Ovary (tissue), 9 donors: ENCODE measurements around the gene NMT2. TPM values are rescaled to one million over a fixed set of nuclear protein-coding genes. Genes with fewer than 3 reads are reported as not detected.

Experiments
- DNase-seq, 5 donors: peaks; one replicate each; pipeline ENCODE4 v3.0.0-alpha.2; 2019 to 2020
- H3K27ac ChIP-seq, 2 donors: fragments of 200-600 bp; one replicate each; pipeline versions ENCODE4 v1.5.1 to v1.8.0; 2019 to 2022
- H3K27me3 ChIP-seq: fragments of 200-600 bp; one replicate; pipeline ENCODE4 v1.8.0; 2022
- H3K36me3 ChIP-seq: fragments of 200-600 bp; sonication (generic); one replicate; pipeline ENCODE4 v1.5.1; 2019
- H3K4me1 ChIP-seq: one replicate; pipeline ENCODE4 v1.8.1; 2013; ENCODE audit warnings: mild to moderate bottlenecking, moderate library complexity; ENCODE audit not compliant: insufficient read depth
- H3K4me3 ChIP-seq: fragments of 200-600 bp; sonication (generic); one replicate; pipeline ENCODE4 v1.5.1; 2017
- H3K9me3 ChIP-seq, 2 donors: fragments of 200-600 bp in 1 of 2; sonication (generic) in 1 of 2; one replicate each; pipeline versions ENCODE4 v1.5.1 to v1.8.1; 2013 to 2019; ENCODE audit warnings: mild to moderate bottlenecking in 1 of 2, moderate library complexity in 1 of 2
- CTCF ChIP-seq, 3 donors: fragments of 450-650 bp in 2 of 3; fragments of 200-600 bp in 1 of 3; IDR thresholded peaks; one replicate each; pipeline versions ENCODE4 v1.5.1 to v1.8.0; 2016 to 2022; ENCODE audit warnings: antibody characterized with exemption in 3 of 3, mild to moderate bottlenecking in 1 of 3
- EP300 ChIP-seq: sonication (generic); formaldehyde crosslinking; IDR thresholded peaks from one replicate; pipeline ENCODE4 v1.6.1; 2017; ENCODE audit warnings: antibody characterized with exemption
- POLR2A ChIP-seq: fragments of 450-650 bp; IDR thresholded peaks from one replicate; pipeline ENCODE4 v1.6.1; 2017; ENCODE audit warnings: antibody characterized with exemption, mild to moderate bottlenecking, moderate library complexity
- WGBS, 3 donors: extraction: QIAGEN DNeasy Blood & Tissue Kit in 1 of 3; methylation state at CpG; one replicate each; pipeline versions ENCODE4 v1.1.5 to v1.1.7; 2013 to 2017; 5-methylcytosine and 5-hydroxymethylcytosine counted together
- intact Hi-C, 4 donors: fragments of 100-400 bp; cut with DNase I; formaldehyde crosslinking; loops; one replicate each; pipeline versions ENCODE4 v1.11.0 to v1.15.1; 2022 to 2023
- polyA plus RNA-seq, 2 donors: library from polyadenylated mRNA; stranded (reverse); fragments of 200-250 nt in 1 of 2; fragments of 350-450 nt in 1 of 2; fragmentation: Illumina TruSeq in 1 of 2; extraction: RNeasy Lipid Tissue Mini Kit (QIAGEN cat#74804) in 1 of 2; gene quantifications; one replicate each; pipeline ENCODE4 v1.2.3, GENCODE V29; 2013 to 2014
- total RNA-seq, 7 donors: library from RNA; depleted of rRNA in 2 of 7; stranded (reverse); fragments of >200 nt in 2 of 7; fragmentation: NEBNext Ultra II Directional in 3 of 7; extraction: Animal tissue kit (Norgen Biotek cat#: 25700) in 3 of 7; gene quantifications; one replicate each; pipeline versions ENCODE4 v1.1.0 to v1.2.4, GENCODE V29; 2016 to 2023
- donor health status: DM: no; HTN: no; CAD: no; lungs with moderate emphysema.
- donor health status: DM: no; HTN: no; CAD: no.
- donor health status: Bipolar disorder and iron deficiency.
- donor health status: DM: yes; HTN: yes; CAD: no.
- donor health status: DM: no; HTN: no; CAD: no.
- donor health status: DM: yes; HTN: yes; CAD: no.

Gene NMT2
- total and polyA plus RNA-seq, 9 donors = 11.5 to 30.3 (median 25.8) TPM

DNA sequence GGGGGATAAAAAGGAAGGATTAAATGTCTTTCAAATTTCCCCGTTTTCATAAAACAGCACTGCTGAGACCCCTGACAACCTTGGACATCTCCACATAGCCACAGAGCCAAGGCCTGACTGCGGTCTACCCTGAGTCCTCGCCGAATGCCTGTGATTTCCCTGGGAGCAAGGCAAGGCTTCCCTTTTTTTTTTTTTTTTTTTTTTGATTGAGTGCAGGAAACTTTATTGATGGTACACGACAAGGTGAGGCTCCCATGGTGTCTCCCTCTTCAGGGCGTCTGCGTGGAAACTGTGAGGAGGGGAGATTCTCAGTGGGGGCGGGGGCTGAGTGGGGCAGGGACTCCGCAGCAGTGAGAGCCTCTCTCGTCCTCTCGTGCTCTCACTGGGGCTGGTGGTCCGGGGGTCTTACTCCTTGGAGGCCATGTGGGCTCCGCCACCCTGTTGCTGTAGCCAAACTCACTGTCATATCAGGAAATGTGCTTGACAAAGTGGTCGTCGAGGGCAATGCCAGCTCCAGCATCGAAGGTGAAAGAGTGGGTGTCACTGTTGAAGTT lies 75.6 kb downstream of the NMT2 start:
- no peaks in the 10 kb centered on the region for H3K9me3 ChIP-seq
- intact Hi-C loops = loop anchor here in 2 of 4 donors (10.0 kb wide), 3 partner anchors 72 to 258 kb away; partner anchors contain the start of genes CDNF (in 1 of the 2), DCLRE1C (in 1 of the 2), HSPA14 (in 1 of the 2) and MEIG1 (in 1 of the 2)
- 88 to 91% (median 89%) methylated on average over 16 of the region's 16 CpGs for WGBS, 3 donors

DNA sequence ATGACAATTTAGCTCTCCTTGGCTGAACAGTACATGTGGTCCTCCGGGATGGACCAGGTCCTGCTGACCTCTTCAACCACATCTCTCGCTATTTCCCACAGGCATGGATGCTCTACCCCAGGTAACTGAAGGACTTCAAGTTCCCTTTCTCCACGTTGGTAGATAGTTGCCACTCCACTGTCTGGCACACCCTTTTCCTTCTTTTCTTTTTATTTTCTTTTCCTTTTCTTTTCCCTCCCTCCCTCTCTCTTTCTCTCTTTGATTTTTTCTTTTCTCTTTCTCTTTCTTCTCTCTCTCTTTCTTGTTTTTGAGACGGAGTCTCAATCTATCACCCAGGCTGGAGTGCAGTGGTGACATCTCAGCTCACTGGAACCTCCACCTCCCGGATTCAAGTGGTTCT lies 77.1 kb downstream of the NMT2 start:
- TF ChIP-seq CTCF (IDR thresholded peaks at IDR 0.05) = no peak
- no peak for TF ChIP-seq EP300
- no peak for TF ChIP-seq POLR2A
- H3K27me3 ChIP-seq = no peaks in the 10 kb centered on the region
- H3K4me1 ChIP-seq = peaks cover 2% of the 10 kb centered on the region
- no peak overlapping the region for H3K4me3 ChIP-seq
- no peak for DNase-seq
- no peaks in the 10 kb centered on the region for H3K9me3 ChIP-seq
- intact Hi-C loops = loop anchor here in 2 of 4 donors (10.0 kb wide), 3 partner anchors 73 to 257 kb away; partner anchors contain the start of genes CDNF (in 1 of the 2), DCLRE1C (in 1 of the 2), HSPA14 (in 1 of the 2) and MEIG1 (in 1 of the 2)
- no peaks in the 10 kb centered on the region for H3K36me3 ChIP-seq
- no peak overlapping the region for H3K27ac ChIP-seq
- WGBS, 3 donors = 80 to 81% (median 81%) methylated on average over 5 of the region's 5 CpGs

More for the DNA sequence above, 75.6 kb downstream of the NMT2 start:
- no peak for DNase-seq
- no peak overlapping the region for H3K27ac ChIP-seq
- H3K27me3 ChIP-seq = no peaks in the 10 kb centered on the region
- H3K4me1 ChIP-seq = peaks cover 4% of the 10 kb centered on the region
- H3K4me3 ChIP-seq = no peak overlapping the region
- no peaks in the 10 kb centered on the region for H3K36me3 ChIP-seq
- no peak for TF ChIP-seq POLR2A
- TF ChIP-seq EP300 = no peak
- TF ChIP-seq CTCF (IDR thresholded peaks at IDR 0.05) = no peak

DNA sequence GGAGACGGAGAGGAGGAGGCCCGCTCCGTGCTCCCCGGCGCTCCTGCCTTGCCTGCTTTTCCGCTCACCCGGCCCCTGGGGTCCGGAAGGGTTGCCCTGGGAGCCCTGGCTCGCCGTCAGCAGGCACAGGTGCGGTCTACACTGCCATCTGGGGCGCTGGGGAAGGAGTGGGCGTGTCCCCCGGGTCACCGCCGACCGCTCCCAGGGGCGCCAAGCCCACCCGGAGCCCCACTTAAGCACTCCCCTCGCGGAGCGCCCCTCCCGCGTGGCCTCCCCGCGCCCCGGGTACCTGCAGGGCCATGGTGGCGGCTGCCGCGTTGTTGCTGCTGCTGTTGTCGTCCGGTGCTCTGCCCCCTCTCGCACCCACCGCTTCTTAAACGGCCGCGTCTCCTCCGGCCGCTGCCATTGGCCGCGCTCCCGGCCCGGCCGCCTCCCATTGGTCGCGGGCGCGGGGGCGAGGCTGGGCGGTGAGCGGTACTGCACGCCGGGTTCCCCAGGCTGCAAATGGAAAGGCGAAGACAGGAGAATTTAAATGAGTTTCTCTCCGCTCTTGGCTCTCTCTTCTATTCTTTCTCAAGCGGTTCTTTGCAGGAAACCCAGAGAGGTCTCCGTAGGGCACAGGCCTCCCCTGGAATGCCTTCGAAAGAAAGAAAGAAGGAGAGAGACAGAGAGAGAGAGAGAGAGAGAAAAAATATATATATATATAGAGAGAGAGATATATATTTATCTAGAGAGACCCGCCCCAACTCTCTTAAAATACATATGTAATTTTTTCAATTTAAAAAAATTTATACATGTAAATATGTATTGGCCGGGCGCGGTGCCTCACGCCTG lies 79.8 kb downstream of the NMT2 start, which contains the start of gene ACBD7:
Gene ACBD7 (minus strand): TSS at position 349 of the 834 bp plus-strand sequence. CDS start 48 bp downstream, at position 301.
- Histone ChIP-seq H3K27ac (no peak within 1 kb of the TSS), H3K27me3 (no peaks in the 10 kb centered on the region), H3K4me3 (peak within 1 kb of the TSS; percentile 51), H3K9me3 (no peaks in the 10 kb centered on the region), H3K36me3 (no peaks in the 10 kb centered on the region), H3K4me1 (peaks cover 6% of the 10 kb centered on the region)
- TF ChIP-seq POLR2A = no peak
- TF ChIP-seq CTCF (IDR thresholded peaks at IDR 0.05) = peak; percentile 34 to 69 (median 57)
- DNase-seq = peak; percentile 61 to 85 (median 77)
- intact Hi-C loops = loop anchor here in 1 of 4 donors (10.0 kb wide), 1 partner anchor 286 kb away; the partner anchor contains the start of gene FAM171A1
- WGBS, 3 donors = 5 to 7% (median 6%) methylated on average over 50 to 63 of the region's 63 CpGs

DNA sequence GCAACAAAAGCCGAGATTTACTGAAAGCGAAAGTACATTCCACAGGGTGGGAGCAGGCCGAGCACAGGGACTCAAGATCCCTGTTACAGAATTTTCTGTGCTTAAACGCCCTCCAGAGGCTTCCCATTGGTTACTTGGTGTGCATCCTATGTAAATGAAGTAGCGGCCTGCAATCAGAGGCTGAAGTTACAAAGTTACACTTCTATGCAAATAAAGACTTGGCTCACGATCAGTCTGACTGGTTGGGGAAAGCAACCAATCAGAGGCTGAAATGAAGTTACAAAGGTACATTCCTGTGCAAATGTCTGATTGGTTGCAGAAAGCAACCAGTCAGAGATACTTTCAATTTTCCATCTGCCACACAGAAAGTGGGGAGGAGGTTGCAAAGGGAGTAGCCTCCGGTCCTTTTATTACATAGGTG lies 84.0 kb downstream of the NMT2 start:
- intact Hi-C loops = loop anchor here in 1 of 4 donors (10.0 kb wide), 1 partner anchor 290 kb away; the partner anchor contains the start of gene FAM171A1
- no peaks in the 10 kb centered on the region for H3K36me3 ChIP-seq
- H3K4me1 ChIP-seq = peaks cover 7% of the 10 kb centered on the region
- DNase-seq = peak; percentile 44 to 68 (median 48)
- TF ChIP-seq POLR2A (no peak), EP300 (no peak), CTCF (IDR thresholded peaks at IDR 0.05) (no peak)
- WGBS, 3 donors = 1 to 3% (median 3%) methylated on average over 7 of the region's 7 CpGs
- no peaks in the 10 kb centered on the region for H3K27me3 ChIP-seq
- peak overlapping the region; percentile 54 for H3K27ac ChIP-seq
- H3K9me3 ChIP-seq = no peaks in the 10 kb centered on the region
- peak overlapping the region; percentile 46 for H3K4me3 ChIP-seq
